CD14-positive monocyte (primary cell): ENCODE data around the gene NRG3. TPM values are rescaled to one million over a fixed set of nuclear protein-coding genes. Genes with fewer than 3 reads are reported as not detected.

ENCODE experiments used
- DNase-seq, 3 donors: peaks; one replicate each; pipeline ENCODE4 v3.0.0-alpha.2; 2011 to 2022
- H2AFZ ChIP-seq: 2 replicates; pipeline ENCODE4 v1.6.0; 2012; ENCODE audit warnings: mild to moderate bottlenecking, low read depth, low read length, inconsistent platforms; ENCODE audit not compliant: insufficient read depth, poor library complexity, severe bottlenecking
- H3K27ac ChIP-seq, 2 donors: 1 replicate in 1 of 2; 2 replicates in 1 of 2; pipeline ENCODE4 v1.5.1; 2012 to 2013; ENCODE audit warnings: low read length in 2 of 2, control low read depth in 1 of 2, inconsistent platforms in 1 of 2, low read depth in 1 of 2, mild to moderate bottlenecking in 1 of 2
- H3K27me3 ChIP-seq, 2 donors: one replicate each; pipeline versions ENCODE4 v1.6.0 to v1.6.1; 2011 to 2013; ENCODE audit warnings: low read length in 2 of 2; ENCODE audit not compliant: control insufficient read depth in 2 of 2, insufficient read depth in 2 of 2
- H3K36me3 ChIP-seq, 2 donors: replicated peaks in 1 of 2; 1 replicate in 1 of 2; 2 replicates in 1 of 2; pipeline versions ENCODE4 v1.5.1 to v1.6.1; 2012 to 2013; ENCODE audit warnings: low read length in 2 of 2, control low read depth in 1 of 2, inconsistent platforms in 1 of 2, mild to moderate bottlenecking in 1 of 2; ENCODE audit not compliant: insufficient read depth in 2 of 2, control insufficient read depth in 1 of 2
- H3K4me1 ChIP-seq, 2 donors: 1 replicate in 1 of 2; 2 replicates in 1 of 2; pipeline versions ENCODE4 v1.5.1 to v1.6.1; 2012 to 2013; ENCODE audit warnings: low read length in 2 of 2, control low read depth in 1 of 2, inconsistent platforms in 1 of 2, mild to moderate bottlenecking in 1 of 2, moderate library complexity in 1 of 2; ENCODE audit not compliant: insufficient read depth in 2 of 2, control insufficient read depth in 1 of 2
- H3K4me2 ChIP-seq: replicated peaks from 2 replicates; pipeline ENCODE3; 2012; ENCODE audit warnings: low read length, moderate library complexity, mild to moderate bottlenecking; ENCODE audit not compliant: poor library complexity, severe bottlenecking; ENCODE audit errors: extremely low read depth
- H3K4me3 ChIP-seq, 3 experiments: fragments of 200-600 bp in 1 of 3; sonication (generic) in 1 of 3; replicated peaks in 1 of 3; 1 replicate in 2 of 3; 2 replicates in 1 of 3; pipeline ENCODE4 v1.5.1; 2011 to 2013; ENCODE audit warnings: low read length in 3 of 3, mild to moderate bottlenecking in 3 of 3, control low read depth in 2 of 3, low read depth in 2 of 3, inconsistent platforms in 1 of 3, moderate library complexity in 1 of 3
- H3K79me2 ChIP-seq: 2 replicates; pipeline ENCODE4 v1.6.0; 2012; ENCODE audit warnings: mild to moderate bottlenecking, control low read depth, inconsistent platforms, low read length, moderate library complexity; ENCODE audit not compliant: insufficient read depth
- H3K9ac ChIP-seq: 2 replicates; pipeline ENCODE4 v1.6.0; 2017; ENCODE audit warnings: low read length, mild to moderate bottlenecking; ENCODE audit not compliant: insufficient read depth, poor library complexity, severe bottlenecking
- H3K9me3 ChIP-seq, 2 donors: replicated peaks in 1 of 2; 1 replicate in 1 of 2; 2 replicates in 1 of 2; pipeline versions ENCODE4 v1.5.1 to v1.6.1; 2012 to 2013; ENCODE audit warnings: low read length in 2 of 2, control low read depth in 1 of 2; ENCODE audit not compliant: control insufficient read depth in 1 of 2, insufficient read depth in 1 of 2
- H4K20me1 ChIP-seq: 2 replicates; pipeline ENCODE4 v1.6.0; 2012; ENCODE audit warnings: mild to moderate bottlenecking, low read length, control low read depth, moderate library complexity; ENCODE audit not compliant: insufficient read depth
- H3K27ac Mint-ChIP-seq, 7 donors: one replicate each; pipeline ENCODE4 v1.8.0; 2020; ENCODE audit warnings: mild to moderate bottlenecking in 7 of 7, mixed read lengths in 7 of 7, moderate library complexity in 6 of 7, inconsistent platforms in 2 of 7
- H3K27me3 Mint-ChIP-seq, 3 donors: one replicate each; pipeline ENCODE4 v1.8.0; 2021 to 2022; ENCODE audit warnings: low read depth in 3 of 3, mild to moderate bottlenecking in 3 of 3, mixed read lengths in 3 of 3, moderate library complexity in 3 of 3, inconsistent platforms in 1 of 3
- H3K36me3 Mint-ChIP-seq, 2 donors: one replicate each; pipeline ENCODE4 v1.8.0; 2020; ENCODE audit warnings: mixed read lengths in 2 of 2, inconsistent platforms in 1 of 2, mild to moderate bottlenecking in 1 of 2
- H3K4me1 Mint-ChIP-seq: one replicate; pipeline ENCODE4 v1.8.0; 2020; ENCODE audit warnings: mild to moderate bottlenecking, mixed read lengths
- H3K4me3 Mint-ChIP-seq, 2 donors: one replicate each; pipeline ENCODE4 v1.8.0; 2020; ENCODE audit warnings: mild to moderate bottlenecking in 2 of 2, mixed read lengths in 2 of 2, moderate library complexity in 1 of 2
- H3K9me3 Mint-ChIP-seq, 7 donors: one replicate each; pipeline ENCODE4 v1.8.0; 2020 to 2022; ENCODE audit warnings: mixed read lengths in 7 of 7, mild to moderate bottlenecking in 6 of 7, moderate library complexity in 6 of 7, inconsistent platforms in 2 of 7
- WGBS: methylation state at CpG from one replicate; pipeline ENCODE4 v1.1.5; 2013; ENCODE audit warnings: missing lambda C conversion rate; ENCODE audit not compliant: insufficient coverage; 5-methylcytosine and 5-hydroxymethylcytosine counted together
- intact Hi-C, 2 donors: fragments of 100-400 bp; cut with micrococcal nuclease; formaldehyde crosslinking; loops; one replicate each; pipeline versions ENCODE4 v1.15.0 to v1.15.1; 2023
- polyA plus RNA-seq, 3 donors: library from polyadenylated mRNA; depleted of rRNA in 1 of 3; unstranded in 2 of 3; stranded (reverse) in 1 of 3; fragments of 300-500 nt in 2 of 3; fragments of >200 nt in 1 of 3; fragmentation: Illumina TruSeq in 2 of 3; gene quantifications; 1 replicate in 2 of 3; 2 replicates in 1 of 3; pipeline ENCODE4 v1.2.3, GENCODE V29; 2012 to 2021
- TF ChIP-seq, protein P1 (sequence below): fragments of 200-600 bp; IDR thresholded peaks from one replicate; pipeline ENCODE4 v1.8.0; 2022; ENCODE audit warnings: antibody characterized with exemption, mild to moderate bottlenecking

Gene NRG3
- polyA plus RNA-seq, 3 donors = not detected

DNA sequence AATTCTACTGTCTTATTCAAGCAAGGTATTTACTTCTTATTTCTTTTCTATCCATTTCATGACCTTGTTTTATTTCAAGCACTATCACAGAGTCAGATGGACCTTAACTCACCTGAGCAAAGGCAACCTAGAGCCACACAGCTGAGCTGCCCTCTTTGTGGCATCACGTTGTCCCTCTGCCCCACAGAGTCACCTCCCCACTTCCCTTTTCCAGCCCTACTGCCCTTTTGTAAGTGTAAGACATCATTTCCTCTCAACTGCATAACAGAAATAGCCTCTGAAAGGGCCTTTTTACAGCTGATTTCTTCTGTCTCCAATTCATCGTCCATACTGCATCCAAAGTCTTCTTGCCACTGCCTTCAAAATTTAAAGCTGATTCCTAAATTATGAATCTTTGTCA is 946.0 kb downstream of the NRG3 start:
- Mint-ChIP-seq H3K27me3 (peaks cover 0 to 2% (median 0%) of the 10 kb centered on the region in 3 donors), H3K36me3 (no peaks in the 10 kb centered on the region), H3K4me1 (no peaks in the 10 kb centered on the region), H3K4me3 (no peak overlapping the region), H3K9me3 (peaks cover 0 to 4% (median 0%) of the 10 kb centered on the region in 7 donors), H3K27ac (no peak overlapping the region)
- H4K20me1 ChIP-seq = no peaks in the 10 kb centered on the region
- H3K27ac ChIP-seq = no peak overlapping the region
- TF ChIP-seq, protein P1, sequence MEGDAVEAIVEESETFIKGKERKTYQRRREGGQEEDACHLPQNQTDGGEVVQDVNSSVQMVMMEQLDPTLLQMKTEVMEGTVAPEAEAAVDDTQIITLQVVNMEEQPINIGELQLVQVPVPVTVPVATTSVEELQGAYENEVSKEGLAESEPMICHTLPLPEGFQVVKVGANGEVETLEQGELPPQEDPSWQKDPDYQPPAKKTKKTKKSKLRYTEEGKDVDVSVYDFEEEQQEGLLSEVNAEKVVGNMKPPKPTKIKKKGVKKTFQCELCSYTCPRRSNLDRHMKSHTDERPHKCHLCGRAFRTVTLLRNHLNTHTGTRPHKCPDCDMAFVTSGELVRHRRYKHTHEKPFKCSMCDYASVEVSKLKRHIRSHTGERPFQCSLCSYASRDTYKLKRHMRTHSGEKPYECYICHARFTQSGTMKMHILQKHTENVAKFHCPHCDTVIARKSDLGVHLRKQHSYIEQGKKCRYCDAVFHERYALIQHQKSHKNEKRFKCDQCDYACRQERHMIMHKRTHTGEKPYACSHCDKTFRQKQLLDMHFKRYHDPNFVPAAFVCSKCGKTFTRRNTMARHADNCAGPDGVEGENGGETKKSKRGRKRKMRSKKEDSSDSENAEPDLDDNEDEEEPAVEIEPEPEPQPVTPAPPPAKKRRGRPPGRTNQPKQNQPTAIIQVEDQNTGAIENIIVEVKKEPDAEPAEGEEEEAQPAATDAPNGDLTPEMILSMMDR = no peak
- intact Hi-C loops = no loop called here
- no peak overlapping the region for H3K4me3 ChIP-seq
- H3K9ac ChIP-seq = no peak overlapping the region
- WGBS = 11% methylated on average over 1 of the region's 2 CpGs
- no peaks in the 10 kb centered on the region for H3K4me1 ChIP-seq
- no peak overlapping the region for H3K4me2 ChIP-seq
- H2AFZ ChIP-seq = no peak overlapping the region
- no peaks in the 10 kb centered on the region for H3K79me2 ChIP-seq
- no peaks in the 10 kb centered on the region for H3K36me3 ChIP-seq
- peaks cover 0 to 2% of the 10 kb centered on the region in 2 donors for H3K9me3 ChIP-seq
- no peak for DNase-seq
- H3K27me3 ChIP-seq = no peaks in the 10 kb centered on the region

DNA sequence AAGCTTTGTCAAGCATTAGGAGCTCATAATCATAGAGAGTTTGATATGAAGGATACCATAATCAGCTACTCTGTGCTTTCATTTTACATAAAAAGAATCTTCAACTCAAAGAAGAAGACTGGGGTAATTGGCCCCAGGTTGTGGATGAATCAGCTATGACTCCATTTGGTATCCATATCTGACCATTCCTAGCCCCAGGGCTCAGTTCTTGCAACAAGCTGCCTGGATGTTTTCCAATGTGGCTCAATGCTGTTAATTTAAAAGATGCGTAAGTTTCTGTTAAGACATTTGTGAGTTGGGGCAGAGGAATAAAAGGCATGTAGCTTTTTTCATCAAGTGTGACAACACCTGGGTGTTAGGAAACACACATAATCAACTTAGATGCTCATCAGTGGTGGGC is 951.1 kb downstream of the NRG3 start:
- H2AFZ ChIP-seq = no peak overlapping the region
- H3K36me3 ChIP-seq = no peaks in the 10 kb centered on the region
- H3K9ac ChIP-seq = no peak overlapping the region
- Mint-ChIP-seq H3K27me3 (peaks cover 0 to 2% (median 0%) of the 10 kb centered on the region in 3 donors), H3K4me3 (no peak overlapping the region), H3K27ac (no peak overlapping the region), H3K36me3 (no peaks in the 10 kb centered on the region), H3K4me1 (no peaks in the 10 kb centered on the region), H3K9me3 (peaks cover 0 to 4% (median 0%) of the 10 kb centered on the region in 7 donors)
- H3K27me3 ChIP-seq = no peaks in the 10 kb centered on the region
- no peak overlapping the region for H3K4me3 ChIP-seq
- no peak overlapping the region for H3K27ac ChIP-seq
- no peak for DNase-seq
- H3K4me1 ChIP-seq = no peaks in the 10 kb centered on the region
- H3K79me2 ChIP-seq = no peaks in the 10 kb centered on the region
- WGBS = 100% methylated on average over 1 of the region's 1 CpG
- intact Hi-C loops = no loop called here
- no peaks in the 10 kb centered on the region for H4K20me1 ChIP-seq
- TF ChIP-seq, protein P1 = no peak
- no peak overlapping the region for H3K4me2 ChIP-seq
- peaks cover 0 to 2% of the 10 kb centered on the region in 2 donors for H3K9me3 ChIP-seq
